NCI-H510A (cell line): ENCODE results near the gene PSME3.
"Not testable (repeated sequence)": the region's sequence is repeated elsewhere in the genome, so short reads cannot be mapped to it uniquely, and the experiment has no call there.

Source experiments
- DNase-seq: peaks from one replicate; lab custom pipeline; 2025; lab: John Stamatoyannopoulos, UW

Gene PSME3

GRCh38 chr17:42878123-42878880 lies 45.1 kb downstream of the PSME3 start:
- peak; percentile 8 for DNase-seq

GRCh38 chr17:42878924-42879595 lies 45.9 kb downstream of the PSME3 start:
- DNase-seq: no peak

GRCh38 chr17:42879596-42879985 lies 46.4 kb downstream of the PSME3 start:
- DNase-seq: no peak

- DNase-seq: no peak
Measured at GRCh38 chr17:42880776-42881310, 47.6 kb downstream of the PSME3 start.

GRCh38 chr17:42881706-42882105 lies 48.5 kb downstream of the PSME3 start:
- DNase-seq: not testable (repeated sequence)

DNA sequence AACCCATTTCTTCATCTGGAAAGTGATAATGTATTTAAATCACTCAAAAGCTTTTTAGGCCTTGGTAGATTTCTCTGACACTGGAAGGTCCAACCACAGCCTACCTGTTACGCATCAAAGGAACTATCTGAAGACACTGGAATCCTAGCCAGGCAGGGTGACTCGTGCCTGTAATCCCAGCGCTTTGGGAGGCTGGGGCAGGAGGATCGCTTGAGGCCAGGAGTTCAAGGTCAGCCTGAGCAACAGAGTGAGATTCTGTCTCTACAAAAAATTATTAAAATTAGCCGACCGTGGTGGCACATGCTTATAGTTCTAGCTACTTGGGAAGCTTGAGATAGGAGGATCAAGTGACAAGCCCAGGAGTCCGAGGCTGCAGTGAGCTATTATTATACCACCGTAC lies 49.0 kb downstream of the PSME3 start:
- no peak for DNase-seq

DNA sequence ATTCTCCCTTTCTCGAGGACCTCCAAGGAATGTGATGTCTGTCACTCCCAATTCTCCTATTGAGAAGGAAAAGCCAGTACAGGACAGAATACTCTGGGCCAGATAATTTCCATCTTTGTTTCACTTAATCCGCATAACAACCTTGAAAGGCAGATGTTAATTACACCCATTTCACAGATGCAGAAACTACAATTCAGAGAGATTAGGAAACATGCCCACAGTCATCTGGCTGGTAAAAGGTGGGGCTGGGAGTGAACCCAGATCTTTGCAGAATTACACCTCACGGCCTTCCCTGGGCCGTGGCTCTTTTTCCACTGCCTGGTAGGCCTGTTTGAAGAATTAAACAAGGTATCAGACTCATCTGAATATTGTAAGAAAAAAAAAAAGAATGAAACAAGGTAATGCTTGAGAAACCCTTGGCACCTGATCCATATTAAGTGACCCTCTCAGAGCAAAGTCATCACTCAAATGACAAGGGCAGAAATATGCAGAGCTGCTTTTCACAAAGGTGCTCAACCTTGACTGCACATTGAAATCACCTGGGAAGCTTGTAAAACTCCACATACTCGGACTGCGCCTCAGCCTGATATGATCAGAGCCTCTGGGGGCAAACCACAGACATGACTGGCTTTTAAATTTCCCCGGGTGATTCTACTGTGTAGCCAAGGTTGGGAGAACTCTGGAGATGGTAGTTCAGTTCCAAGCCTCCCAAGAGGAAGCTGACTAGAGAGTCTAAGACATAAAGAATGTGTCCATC lies 50.8 kb downstream of the PSME3 start:
- no peak for DNase-seq

DNA sequence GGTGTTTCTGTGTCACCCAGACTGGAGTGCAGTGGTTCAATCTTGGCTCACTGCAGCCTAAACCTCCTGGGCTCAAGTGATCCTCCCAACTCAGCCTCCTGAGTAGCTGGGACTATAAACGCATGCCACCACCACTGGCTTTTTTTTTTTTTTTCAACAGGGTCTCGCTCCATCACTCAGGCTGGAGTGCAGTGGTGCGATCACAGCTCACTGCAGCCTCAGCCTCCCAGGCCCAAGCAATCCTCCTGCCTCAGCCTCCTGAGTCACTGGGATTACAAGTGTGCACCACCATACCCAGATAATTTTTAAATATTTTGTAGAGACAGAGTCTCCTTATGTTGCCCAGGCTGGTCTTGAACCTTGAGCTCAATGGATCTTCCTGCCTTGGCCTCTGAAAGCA lies 52.6 kb downstream of the PSME3 start:
- not testable (repeated sequence) for DNase-seq

- DNase-seq: no peak
Measured at GRCh38 chr17:42886283-42887176, 53.3 kb downstream of the PSME3 start.

DNA sequence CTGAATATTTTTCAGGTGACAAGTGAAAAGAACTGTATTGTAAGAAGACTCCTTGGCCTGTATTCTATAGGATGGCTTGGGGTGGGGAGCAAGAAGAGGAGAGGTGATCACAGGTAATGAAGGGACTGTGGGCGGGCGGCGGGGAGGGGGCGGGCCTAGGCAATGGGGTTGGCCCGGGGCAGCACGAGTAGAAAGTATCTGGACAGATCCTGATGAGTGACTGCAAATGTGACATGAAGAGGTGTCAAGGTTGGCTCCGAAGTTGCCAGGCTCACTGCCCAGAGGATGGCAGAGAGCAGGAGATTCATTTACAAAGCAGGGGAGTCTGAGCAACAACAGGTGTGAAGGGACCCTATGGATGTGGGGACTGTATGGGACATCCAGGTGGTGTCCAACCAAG lies 56.6 kb downstream of the PSME3 start:
- DNase-seq: no peak

GRCh38 chr17:42891539-42892152 lies 58.4 kb downstream of the PSME3 start:
- no peak for DNase-seq

- no peak for DNase-seq
Measured at GRCh38 chr17:42893359-42893758, 60.2 kb downstream of the PSME3 start.
